NK-92 (cell line): ENCODE measurements around the gene OCA2.

Experiments used
- DNase-seq: peaks from one replicate; lab custom pipeline; 2025; ENCODE audit not compliant: unreplicated experiment; lab: John Stamatoyannopoulos, UW

The OCA2 gene

DNA sequence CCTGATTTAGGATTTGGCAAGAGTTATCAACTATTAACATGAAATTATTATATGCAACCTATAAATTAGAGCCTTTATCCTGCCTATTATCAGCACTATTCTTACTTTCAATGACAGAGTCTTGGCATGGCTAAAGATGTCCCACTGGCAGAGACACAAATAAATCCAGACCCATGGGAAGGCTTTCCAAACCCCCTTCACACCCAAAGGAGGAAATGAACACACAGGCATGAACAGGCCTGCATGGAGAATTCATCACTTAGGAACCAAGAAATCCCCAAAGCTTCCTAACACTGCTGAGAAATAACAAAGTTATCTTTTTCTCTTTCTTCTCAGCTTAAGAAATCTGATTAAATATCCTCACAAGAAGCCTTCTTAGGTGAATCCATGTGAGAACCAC is 213.9 kb downstream of the OCA2 start:
- no peak for DNase-seq

DNA sequence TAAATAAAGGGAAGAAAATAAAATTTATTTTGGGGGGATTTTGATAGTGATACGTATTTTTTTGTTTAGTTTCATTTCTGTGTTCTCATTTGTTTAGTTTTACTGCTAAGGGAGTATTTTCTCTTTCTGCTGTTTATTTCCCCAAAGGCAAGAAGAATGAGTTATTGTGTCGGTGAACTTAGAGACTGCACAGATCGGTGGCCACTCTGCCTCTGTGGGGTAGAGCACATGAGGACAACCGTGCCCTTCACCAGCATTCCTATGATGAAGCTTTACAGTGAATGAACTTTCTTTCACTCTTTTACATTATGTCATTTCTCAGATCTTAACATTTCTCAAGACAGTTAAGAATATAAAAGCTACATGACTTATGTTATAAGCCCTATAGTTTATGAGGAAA is 214.4 kb downstream of the OCA2 start:
- DNase-seq = no peak

DNA sequence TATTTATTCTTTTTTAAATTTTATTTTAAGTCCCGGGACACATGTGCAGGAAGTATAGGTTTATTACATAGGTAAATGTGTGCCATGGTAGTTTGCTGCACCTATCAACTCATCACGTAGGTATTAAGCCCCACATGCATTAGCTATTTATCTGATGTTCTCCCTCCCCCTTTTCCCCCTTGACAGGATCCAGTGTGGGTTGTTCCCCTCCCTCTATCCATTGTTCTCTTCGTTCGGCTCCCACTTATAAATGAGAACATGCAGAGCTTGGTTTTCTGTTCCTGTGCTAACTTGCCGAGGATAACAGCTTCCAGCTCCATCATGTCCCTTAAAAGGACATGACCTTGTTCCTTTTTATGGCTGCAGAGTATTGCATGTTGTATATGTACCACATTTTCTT is 220.3 kb downstream of the OCA2 start:
- no peak for DNase-seq

DNA sequence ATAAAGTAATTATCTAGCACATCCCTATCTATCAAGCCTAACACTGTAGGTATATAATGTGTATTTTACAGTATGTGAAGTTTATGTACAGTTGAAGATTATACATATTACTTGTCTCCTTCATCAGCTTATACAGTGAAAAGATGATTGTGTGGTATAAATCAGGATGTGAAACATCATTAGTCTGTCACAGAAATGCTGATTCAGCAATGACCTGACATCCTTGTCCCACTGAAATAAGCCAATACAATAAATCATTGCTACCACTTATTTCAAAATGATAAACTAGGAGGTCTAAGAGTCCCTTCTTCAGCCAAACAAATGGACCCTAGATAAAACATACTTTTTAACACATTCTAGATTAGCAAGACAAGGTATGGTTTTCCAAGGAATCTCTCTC is 225.3 kb downstream of the OCA2 start:
- no peak for DNase-seq

DNA sequence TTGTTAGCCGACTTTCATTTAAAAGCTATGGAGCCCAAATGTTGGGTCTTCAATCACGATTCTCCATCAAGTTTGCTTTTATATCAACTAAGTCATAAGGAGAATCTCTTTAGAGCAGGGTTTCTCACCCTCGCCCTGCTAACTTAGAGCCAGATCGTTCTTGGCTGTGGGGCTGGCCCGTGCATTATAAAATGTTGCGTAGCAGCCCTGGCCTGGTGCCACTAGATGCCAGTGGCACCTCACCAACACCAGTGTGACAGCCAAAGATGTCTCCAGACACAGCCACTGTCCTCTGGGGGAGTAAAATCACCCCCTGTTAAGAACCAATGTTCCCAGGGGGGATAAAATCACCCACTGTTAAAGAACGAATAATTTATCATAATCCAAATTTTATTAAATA is 226.1 kb downstream of the OCA2 start:
- no peak for DNase-seq

DNA sequence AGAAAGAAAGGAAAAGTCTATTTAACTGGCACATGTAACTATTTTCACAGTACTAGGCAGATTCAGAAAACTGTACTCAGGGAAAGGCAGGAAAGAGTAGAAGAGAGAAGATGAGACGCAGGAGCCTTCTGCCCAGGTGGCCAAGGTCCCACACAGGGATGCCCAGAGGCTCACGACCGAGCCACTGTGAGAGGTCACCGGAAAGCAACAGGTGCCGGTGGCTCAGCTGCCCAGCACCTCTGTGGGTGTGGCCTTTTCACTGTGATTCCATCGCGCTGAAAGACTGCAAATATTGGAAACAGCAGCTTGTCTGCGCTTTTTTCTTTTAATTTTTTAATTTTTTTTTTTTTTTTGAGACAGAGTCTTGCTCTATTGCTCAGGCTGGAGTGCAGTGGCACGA is 226.8 kb downstream of the OCA2 start:
- no peak for DNase-seq

DNA sequence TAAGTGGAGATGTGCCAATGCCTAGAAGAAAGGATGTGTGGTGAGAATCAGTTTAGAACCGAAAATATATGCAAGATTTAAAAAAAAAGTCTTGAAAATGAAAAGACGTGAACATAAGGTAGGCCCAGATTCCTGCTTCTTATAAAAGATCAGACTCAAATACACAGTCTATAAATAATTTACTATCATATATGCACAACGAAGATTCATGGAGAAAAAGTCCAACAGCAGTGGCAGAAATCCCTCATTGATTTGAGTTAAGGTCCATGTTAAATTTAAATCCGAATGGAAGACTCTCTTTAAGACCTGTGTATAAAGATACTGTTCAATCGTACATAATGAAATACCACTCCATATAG is 227.2 kb downstream of the OCA2 start:
- no peak for DNase-seq

DNA sequence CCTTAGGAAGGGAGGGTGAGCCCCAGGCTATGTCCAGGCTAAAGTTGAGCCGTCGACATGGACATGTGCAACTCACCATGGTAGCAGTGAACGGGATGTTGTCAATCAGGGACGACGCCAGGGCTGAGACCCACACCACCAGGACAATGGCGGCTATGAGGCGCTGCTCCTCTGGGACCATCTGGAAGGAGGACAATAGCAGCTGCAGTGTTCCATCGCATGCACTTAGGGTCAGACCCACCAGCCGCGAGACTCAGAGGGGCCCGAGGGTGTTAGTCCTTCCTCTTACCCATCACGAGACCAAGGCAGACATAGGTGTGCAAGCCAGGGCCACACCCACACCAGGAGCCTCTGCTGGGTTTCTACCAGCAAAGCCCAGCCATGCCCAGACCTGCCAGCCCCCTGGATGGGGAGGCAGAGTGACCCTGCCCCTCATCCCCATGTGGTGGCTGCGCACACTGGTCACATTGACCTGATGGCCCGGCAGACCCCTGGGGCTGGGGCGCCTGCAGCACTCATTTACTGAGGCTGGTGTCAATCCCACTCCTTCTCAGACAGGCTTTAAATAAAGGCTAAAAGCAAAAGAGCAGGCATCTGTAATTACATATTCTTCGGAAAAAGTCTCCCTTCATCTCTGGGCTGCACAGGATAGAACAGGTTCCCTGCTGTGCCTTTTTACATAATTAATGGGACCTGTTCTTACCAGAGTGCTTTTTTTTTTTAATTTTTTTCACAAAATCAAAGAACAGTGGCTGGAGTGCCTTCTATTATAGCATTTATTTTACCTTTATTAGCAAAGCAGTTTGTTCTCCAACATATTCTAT is 227.8 kb downstream of the OCA2 start:
- DNase-seq = no peak

DNA sequence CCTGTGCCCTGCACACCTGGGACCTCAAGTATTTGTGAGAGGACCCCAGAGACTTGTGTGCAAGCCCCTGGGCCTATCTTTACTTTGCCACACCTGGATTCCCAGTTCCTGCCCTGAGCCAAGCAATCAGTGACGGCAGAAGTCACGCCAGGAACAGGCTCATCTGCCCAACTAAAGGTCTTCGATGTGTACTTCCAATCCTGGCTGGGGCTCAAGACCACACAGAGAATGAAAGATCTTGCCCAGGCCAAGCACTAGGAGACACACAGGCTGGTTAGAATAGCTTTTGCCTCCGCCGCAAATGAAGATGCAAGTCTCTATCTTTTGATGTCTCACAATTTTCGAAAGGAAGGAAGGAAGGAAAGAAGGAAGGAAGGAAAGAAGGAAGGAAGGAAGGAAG is 228.8 kb downstream of the OCA2 start:
- no peak for DNase-seq

DNA sequence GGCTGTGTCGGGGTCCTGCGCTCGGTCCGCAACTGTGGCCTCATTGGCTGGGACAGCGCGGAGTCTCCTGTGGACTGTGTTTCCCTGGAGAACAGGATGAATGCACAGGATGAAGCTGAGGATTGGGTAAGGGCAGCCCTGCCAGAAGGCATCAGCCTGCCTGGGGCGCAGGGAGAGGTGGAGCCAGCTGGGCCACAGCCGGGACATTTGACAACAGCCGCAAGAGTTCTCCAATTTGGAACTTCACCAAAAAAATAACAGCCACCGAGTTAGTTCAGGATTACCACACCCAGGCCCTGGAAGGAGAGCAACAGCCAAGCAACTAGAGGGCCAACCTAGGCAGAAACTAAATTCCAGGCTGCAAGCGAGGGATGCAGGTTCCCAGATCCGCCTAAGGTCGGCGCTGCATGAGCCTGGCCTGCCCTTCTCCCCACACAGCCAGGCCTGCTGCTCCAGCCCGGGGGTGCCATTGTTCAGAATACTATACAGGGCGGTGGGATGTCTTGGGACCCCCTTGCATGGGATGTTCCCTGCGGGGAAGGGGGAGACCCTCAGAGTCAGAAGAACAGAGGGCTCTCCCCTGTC is 229.3 kb downstream of the OCA2 start:
- DNase-seq = no peak

DNA sequence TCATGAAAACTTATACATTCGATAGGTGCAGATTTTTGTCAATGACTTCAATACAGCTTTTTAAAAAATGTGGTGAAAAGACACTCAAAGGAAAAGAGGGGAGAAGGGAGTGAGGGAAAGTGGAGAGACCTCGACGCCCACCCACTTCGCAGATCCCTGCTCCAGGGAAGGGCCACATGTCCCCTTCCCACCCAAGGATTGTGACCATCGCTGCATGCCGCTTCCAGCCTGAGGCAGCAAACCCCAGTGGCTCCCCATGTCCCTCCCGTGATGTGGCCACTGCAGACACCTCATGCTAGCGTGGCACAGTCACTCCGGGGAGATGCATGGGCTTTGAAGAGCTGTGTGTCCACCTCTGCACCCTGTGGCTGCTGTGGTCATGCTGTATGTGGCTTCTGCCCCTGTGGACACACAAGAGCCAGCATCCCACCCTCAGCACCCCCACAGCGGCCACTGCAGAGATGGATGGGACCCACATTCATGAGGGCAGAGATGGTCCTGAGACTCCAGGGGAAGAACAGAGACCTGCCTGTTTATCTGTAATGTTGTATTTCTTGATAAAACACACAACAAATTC is 230.2 kb downstream of the OCA2 start:
- DNase-seq = no peak

DNA sequence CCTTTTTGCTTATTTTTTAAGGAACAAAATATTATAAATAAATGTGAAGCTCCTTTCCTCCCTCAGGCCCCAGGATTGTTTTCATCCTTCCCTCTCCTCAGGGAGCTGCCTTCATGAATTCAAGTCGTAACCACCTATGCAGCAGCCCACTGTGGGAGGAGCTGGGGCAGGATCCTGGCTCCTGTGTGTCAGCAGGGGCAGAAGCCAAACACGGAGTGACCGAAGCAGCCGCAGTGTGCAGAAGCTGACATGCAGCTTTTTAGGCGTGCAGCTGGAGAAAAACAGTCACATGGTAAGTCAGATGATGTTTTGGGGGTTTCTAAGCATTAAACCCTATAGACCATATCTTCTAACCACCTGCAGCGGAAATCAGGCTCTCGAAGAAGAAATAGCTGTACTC is 231.3 kb downstream of the OCA2 start:
- DNase-seq = no peak

DNA sequence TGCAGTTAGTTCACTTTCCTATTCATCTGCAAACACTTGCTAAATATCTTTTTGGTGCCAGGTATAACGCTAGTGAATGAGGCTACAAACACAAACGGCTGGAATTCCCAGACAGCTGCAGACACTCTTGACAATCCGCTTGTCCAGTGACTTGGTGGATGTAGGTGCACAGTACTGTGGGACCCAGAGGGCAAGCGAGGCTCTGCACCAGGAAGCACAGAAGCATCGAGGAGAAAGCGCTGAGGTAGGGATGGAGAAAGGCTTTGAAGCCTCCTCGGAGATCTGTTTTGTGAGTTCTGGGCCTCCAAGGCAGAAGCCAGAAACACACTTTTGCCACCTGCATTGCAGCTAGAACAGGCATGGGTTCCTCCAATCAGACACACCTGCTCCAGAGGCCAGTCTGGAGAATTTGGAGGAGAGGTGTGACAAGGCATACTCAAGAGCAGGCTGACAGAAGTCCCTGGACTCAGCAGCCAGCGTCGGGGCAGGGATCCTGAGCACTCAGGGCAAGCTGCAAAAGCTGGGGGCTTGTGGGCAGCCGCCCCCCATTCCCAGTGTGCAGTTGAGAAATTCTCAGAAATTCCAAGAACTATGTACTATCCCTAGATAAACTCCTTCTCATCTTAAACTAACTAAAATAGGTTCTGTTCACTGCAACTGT is 232.5 kb downstream of the OCA2 start:
- no peak for DNase-seq

DNA sequence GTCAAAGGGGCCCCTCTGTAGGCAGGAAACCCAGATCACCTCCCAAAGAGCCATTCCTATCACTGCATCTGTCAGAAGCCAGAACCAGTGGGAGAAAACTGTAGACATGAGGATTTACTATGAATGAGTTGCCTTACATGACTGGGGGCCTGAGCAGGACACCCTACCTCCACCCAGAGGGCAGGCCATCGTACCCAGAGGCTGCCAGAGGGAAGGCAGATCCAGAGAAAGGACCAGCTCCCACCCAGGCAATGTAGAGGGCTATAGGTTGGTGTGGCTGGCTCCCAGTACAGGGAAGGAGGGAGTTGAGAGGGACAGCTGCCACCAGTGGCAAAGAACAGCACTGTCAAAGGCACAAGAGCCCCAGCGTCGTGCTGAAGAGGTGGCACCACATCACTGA is 233.2 kb downstream of the OCA2 start:
- DNase-seq = no peak

DNA sequence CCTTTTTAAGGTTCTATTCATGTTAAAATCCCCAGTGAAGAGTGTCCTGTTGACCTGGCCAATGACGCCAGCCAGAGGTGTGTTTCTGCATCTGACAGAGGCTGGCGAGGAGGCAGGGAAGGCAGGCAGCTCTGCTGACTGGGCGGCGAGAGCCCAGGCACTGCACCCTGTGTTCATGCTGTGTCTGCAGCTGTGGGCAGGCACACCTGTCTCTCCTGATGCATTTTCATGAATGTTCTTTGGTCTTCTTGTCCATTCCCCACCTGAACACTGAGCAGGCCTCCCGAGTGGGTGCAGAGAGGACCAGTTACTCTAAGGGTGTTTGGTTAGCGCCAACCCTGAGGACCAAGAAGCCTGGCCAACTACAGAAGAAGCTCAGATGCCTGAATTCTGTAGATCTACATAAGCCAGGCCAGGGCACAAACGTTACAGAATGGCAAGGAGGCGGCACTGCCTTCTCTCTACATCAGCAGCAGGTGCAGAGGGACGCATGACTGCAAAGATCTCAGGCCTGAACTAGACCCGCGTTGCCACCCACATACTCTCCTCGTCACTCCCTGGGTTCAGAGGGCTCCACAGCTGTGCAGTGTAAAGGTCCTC is 233.7 kb downstream of the OCA2 start:
- no peak for DNase-seq

DNA sequence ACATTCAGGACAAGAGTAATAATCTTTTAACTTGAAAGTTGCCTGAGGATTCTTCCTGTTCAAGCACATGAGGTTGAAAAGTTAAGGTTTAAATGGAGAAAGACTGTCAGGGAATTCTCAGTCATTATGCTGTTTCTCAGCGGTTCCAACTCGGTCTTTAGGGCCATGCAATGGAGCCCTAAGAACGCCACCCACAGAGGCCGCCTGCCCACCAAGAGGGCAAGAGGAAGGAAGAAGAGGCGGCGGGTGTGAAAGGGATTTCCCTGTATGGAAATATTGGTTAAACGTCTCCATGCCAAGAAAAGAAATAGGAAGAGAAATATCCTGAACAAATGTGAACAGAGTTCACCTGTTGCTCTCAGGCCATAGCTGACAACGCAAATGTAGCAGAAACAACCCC is 234.4 kb downstream of the OCA2 start:
- DNase-seq = no peak

DNA sequence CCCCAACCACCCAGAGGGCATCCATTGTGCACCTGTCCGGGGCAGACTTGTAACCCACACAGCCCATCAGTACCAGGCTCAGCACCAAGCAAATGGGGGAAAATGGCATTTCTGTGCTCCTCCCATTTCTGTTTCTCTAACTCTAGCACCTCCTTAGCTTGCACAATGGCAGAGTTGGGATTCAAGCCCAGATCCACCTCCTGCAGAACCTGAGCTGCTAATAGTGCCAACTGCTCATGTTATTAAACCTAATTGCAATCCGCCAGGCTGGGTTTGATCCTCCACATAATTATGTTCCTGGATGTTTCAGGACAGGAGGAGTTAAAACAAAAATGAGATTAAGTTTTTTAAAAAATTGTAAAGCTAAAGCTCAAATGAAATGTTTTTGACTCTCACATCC is 235.0 kb downstream of the OCA2 start:
- DNase-seq = no peak

DNA sequence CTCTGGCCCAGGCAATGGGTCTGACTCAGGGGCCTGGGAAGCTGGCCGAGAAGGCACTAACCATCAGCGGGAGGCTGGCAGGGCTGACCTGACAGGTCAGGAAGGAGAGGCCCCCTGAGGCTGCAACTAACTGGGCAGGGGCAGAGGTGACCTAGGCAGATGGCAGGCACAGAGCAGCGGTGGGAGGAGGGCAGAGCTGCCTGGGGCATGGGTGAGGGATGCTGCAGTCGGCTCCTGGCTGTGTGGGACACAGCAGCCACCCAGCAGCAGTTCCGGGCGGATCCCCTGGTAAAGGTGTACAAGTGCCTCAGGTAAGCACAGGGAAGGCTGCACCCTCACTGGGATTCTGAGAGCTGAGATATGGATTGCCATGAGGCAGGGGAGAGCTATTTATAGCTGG is 236.1 kb downstream of the OCA2 start:
- no peak for DNase-seq

DNA sequence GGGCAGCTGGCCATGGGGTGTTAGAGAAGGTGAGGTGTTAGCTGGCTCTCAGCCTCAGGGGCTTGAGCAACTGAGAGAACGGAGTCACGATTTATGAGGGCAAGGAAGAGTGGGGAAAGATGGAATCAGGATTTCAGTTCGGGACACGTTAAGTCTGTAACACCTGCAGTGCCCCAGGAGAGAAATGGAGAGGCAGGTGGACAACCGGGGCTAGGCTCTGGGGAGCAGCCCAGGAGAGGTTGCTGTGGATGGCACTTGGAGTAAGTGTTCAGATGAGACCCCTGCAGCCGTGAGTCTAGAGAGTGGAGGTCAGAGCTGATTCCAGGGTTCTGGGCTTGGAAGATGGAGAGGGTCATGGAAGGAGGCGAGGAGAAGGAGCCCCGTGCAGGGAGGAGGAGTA is 237.9 kb downstream of the OCA2 start:
- no peak for DNase-seq

DNA sequence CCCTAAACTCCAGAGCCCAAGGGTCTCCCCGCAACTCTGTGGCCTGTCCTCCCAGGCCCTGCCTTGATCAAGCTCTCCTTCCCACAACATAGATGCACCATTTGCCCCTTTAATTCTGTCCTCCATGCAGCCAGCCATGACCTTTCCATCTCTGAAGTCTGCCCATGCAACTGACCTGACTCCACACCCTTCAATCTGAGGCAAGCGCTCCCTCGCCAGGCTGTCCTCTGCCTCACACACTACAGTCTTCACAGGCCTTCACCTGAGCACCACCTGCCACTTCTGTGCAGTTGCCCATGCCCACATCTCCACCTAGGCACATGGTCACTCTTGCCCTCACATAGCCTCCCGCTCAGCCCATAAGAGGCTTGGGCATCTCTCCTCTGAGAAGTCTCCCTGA is 244.0 kb downstream of the OCA2 start:
- no peak for DNase-seq

DNA sequence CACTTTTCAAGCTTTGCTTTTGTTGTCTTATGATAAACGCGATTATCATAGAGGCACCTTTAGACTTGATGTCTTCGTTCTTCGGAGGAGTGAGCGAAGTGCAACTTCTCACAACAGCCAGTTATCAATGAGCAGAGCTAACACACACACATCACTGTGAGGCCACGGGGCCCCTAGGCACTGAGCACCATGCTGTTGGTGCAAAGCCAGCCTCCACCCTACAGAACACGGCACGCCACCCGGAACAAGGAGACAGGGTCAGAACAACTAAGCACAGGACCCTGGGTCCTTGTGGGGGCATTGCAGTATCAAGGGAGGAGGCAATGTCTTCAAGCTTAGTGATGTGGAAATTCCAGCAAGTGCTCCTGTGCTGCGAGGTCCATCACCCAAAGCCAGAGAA is 244.5 kb downstream of the OCA2 start:
- no peak for DNase-seq
